Activated naive CD8-positive, alpha-beta T cell treated with anti-CD3 and anti-CD28 coated beads, Interleukin-2, amount 50 U/mL, for 16 hours (primary cell): ENCODE data around the gene ETV5.
"Not testable (repeated sequence)": the region's sequence is repeated elsewhere in the genome, so short reads cannot be mapped to it uniquely, and the experiment has no call there.

Experiments used
- DNase-seq: peaks from one replicate; pipeline ENCODE4 v3.0.0-alpha.2; 2020; ENCODE audit warnings: low read depth, low spot score

The ETV5 gene

GRCh38 chr3:186022931-186023330 lies 86.0 kb downstream of the ETV5 start:
- DNase-seq = no peak

DNA sequence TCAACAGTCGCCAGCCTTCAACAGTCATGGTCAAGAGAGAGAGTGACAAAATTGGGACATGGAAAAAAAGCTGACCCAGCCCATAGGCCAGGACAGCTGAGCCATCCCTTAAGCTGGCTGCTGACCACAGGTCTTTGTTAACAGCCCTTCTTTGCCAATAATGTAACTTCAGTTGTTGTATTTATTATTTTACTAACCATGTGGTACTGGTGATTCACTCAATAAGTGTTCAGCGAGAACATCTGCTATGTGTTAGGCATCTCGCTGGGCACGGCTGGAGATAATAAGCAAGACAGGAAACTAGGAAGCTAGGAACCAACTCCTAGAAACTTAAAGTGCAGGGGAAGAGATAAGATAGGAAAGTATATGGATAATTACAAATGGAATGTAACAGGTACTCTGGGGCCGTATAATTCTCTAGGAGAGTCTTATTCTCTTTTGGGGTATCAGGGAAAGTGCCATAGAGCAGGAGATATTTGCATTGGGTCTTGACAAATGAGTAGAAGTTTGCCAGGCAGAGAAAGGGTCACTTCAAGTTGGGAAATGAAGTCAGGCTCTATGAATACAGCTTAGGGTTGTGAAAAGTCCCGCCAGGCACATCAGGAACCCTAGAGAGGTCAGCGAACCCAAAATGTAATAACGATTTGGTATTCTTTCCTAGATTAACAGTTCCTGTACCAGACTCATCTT lies 87.1 kb downstream of the ETV5 start:
- DNase-seq = no peak

DNA sequence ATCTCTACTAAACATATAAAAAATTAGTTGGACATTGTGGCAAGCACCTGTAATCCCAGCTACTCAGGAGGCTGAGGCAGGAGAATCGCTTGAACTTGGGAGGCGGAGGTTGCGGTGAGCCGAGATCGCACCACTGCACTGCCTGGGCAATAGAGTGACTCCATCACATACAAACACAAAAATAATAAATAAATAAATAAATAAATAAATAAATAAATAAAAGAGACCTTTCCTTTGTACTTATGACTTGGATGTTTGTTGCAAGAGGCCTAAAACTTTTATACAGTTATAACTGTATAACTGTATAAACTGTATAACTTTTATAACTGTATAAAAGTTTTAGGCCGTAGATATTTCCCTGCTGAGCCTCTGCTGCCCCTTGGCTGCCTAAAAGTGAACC lies 87.6 kb downstream of the ETV5 start:
- DNase-seq = not testable (repeated sequence)

DNA sequence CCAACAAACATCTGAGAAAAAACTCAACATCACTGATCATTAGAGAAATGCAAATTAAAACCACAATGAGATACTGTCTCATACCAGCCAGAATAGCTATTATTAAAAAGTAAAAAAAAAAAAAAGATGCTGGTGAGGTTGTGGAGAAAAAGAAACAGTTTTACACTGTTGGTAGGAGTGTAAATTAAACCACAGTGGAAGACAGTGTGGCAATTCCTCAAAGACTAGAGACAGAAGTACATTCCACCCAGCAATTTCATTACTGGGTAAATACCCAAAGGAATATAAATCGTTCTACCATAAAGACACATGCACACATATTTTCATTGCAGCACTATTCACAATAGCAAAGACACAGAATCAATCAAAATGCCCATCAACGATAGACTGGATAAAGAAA lies 89.6 kb downstream of the ETV5 start:
- not testable (repeated sequence) for DNase-seq

- no peak for DNase-seq
Measured at GRCh38 chr3:186014866-186015265, 94.0 kb downstream of the ETV5 start.

- DNase-seq = no peak
Measured at GRCh38 chr3:186013312-186013711, 95.6 kb downstream of the ETV5 start.

DNA sequence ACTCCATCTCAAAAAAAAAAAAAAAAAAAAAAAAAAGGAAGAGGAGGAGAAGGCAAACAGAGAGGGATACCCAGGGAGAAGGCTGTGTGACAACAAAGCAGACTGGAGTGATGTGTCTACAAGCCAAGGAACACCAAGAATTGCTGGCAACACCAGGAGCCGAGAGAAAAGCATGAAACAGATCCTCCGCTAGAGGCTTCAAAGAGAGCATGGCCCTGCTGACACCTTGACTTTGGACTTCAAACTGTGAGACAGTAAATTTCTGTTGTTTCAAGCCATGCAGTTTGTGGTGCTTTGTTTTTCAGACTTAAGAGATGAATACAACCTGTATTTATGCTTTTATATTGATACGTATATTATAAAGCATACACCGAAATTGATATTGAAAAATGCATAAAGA lies 96.8 kb downstream of the ETV5 start:
- no peak for DNase-seq

DNA sequence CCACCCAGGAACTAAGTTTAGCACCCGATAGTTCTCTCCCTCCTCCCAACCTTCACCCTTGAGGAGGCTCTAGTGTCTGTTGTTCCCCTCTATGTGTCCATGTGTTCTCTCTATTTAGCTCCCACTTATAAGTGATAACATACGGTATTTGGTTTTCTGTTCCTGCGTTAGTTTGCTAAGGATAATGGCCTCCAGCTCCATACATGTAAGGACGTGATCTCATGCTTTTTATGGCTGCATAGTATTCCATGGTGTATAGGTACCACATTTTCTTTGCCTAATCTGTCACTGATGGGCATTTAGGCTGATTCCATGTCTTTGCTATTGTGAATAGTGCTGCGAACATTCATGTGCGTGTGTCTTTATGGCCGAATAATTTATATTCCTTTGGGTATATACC lies 104.2 kb downstream of the ETV5 start:
- DNase-seq = no peak

- no peak for DNase-seq
Measured at GRCh38 chr3:186004209-186004608, 104.7 kb downstream of the ETV5 start.

GRCh38 chr3:186003610-186004009 lies 105.3 kb downstream of the ETV5 start:
- DNase-seq = no peak

GRCh38 chr3:186002884-186003472 lies 105.9 kb downstream of the ETV5 start:
- no peak for DNase-seq

- DNase-seq = no peak
Measured at GRCh38 chr3:186001842-186002241, 107.0 kb downstream of the ETV5 start.

DNA sequence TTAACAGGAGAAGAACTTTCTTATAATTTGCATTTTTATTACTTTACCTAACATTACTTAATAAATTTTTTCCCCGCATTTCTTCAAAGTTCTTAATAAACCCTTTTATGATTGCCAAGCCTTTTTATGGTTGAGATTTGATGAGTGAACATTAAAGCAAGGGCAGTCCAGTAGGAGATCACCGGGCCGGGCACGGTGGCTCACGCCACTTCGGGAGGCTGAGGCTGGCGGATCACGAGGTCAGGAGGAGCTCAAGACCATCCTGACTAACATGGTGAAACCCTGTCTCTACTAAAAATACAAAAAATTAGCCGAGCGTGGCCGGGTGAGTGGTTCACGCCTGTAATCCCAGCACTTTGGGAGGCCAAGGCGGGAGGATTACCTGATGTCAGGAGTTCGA lies 109.7 kb downstream of the ETV5 start:
- no peak for DNase-seq

DNA sequence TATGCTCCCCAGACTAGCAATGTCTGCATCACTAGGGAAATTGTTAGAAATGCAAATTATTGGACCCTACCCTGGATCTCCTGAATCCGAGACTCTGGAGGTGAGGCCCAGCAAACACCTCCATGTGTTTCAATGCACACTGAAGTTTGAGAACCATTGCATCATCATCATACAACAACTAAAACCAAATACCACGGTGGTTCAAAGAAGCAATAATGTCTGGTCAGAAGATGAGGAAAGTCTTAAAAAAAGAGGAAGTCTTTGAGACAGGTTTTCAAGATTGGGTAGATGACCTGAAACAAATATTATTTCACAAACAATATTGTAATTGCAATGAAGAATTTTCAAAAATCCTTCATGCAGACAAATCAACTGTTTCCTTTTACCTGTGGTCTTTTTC lies 110.8 kb downstream of the ETV5 start:
- no peak for DNase-seq

DNA sequence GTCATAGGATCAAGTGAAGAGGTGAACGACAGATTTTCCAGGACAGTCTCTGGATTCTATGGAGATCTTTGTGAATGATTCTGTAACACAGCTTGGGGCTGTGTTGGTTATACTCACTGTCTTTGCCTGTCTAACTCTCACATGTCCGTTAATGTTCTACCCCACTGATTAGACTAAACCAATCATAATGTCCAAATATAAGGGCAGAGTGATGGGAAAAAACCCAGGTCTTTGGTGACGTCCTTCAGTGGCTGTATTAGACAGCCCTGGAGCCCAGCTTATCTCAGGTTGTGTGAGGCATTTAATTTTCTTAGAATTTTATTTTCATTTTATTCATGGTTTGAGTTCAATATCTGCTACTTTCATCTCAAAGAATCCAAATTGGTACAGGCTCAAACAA lies 111.8 kb downstream of the ETV5 start:
- DNase-seq = no peak
